ENCODE results near the gene AXDND1. TPM values are rescaled to one million over a fixed set of nuclear protein-coding genes. Genes with fewer than 3 reads are reported as not detected.
"Not testable (repeated sequence)": the region's sequence is repeated elsewhere in the genome, so short reads cannot be mapped to it uniquely, and the experiment has no call there.

The AXDND1 gene
- total RNA-seq, 1 donor from 2014 or later: not detected

DNA sequence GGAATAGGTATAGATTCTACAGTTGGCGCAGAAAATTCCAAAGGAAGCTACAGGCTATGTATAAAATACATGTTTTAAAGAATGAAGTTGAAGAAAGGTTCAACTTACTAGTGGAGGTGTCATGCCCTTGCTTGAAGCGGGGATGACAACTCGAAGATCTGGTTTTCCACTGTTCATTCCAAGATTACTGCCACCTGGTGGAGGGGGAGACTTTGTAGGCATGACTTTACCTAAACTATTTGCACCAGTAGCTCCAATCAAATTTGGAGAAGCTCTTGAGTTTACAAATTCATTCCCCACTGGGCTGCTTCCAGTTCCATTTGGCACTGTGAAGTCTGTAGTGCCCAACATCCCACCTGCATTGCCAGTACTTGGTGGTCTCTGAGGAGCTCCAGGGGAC, 81.7 kb downstream of the AXDND1 start:
- TF ChIP-seq, protein P1, sequence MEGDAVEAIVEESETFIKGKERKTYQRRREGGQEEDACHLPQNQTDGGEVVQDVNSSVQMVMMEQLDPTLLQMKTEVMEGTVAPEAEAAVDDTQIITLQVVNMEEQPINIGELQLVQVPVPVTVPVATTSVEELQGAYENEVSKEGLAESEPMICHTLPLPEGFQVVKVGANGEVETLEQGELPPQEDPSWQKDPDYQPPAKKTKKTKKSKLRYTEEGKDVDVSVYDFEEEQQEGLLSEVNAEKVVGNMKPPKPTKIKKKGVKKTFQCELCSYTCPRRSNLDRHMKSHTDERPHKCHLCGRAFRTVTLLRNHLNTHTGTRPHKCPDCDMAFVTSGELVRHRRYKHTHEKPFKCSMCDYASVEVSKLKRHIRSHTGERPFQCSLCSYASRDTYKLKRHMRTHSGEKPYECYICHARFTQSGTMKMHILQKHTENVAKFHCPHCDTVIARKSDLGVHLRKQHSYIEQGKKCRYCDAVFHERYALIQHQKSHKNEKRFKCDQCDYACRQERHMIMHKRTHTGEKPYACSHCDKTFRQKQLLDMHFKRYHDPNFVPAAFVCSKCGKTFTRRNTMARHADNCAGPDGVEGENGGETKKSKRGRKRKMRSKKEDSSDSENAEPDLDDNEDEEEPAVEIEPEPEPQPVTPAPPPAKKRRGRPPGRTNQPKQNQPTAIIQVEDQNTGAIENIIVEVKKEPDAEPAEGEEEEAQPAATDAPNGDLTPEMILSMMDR (IDR thresholded peaks at IDR 0.05; ENCODE audit: borderline replicate concordance): no peak
- intact Hi-C loops (cut with micrococcal nuclease): no loop called here
- no peak overlapping the region for H3K4me3 ChIP-seq

DNA sequence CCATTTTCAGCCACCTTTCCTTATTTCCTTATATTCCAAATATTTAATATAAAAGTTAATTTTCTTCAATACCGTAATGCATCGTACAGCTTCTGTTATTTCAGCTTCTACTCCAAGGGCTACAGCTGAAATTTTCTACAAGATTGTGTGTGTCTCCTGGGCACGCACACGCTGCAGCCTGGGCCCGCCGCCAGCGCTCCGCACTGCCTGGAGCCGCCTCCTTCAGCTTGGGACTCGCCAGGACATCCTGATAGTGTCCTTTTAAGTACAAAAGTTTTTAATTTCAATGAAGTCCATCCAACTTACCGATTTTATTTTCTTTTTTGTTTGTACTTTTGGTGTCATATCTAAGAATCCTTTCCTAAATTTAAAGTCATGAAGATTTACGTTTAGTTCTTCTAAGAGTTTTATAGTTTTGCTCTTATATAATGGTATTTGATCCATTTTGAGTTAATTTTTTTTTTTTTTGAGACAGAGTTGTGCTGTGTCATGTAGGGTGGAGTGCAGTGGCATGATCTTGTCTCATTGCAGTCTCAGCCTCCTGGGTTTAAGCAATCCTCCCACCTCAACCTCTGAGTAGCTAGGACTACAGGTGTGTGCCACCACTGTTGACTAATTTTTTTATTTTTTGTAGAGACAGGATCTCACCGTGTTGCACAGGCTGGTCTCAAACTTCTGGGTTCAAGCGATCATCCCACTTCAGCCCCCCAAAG, 82.8 kb downstream of the AXDND1 start:
- Histone ChIP-seq H3K4me1 (no peaks in the 10 kb centered on the region), H3K9me3 (replicated peaks) (no peaks in the 10 kb centered on the region), H3K27ac (replicated peaks) (no peak overlapping the region), H3K36me3 (no peaks in the 10 kb centered on the region), H3K4me3 (no peak overlapping the region), H3K27me3 (ENCODE audit: low read depth) (peaks cover 8% of the 10 kb centered on the region)
- TF ChIP-seq, protein P1 (IDR thresholded peaks at IDR 0.05; ENCODE audit: borderline replicate concordance): no peak
- intact Hi-C loops (cut with micrococcal nuclease): no loop called here
- no peak for DNase-seq

More for the DNA sequence above, 81.7 kb downstream of the AXDND1 start:
- Histone ChIP-seq H3K4me1 (no peaks in the 10 kb centered on the region), H3K27me3 (ENCODE audit: low read depth) (peaks cover 8% of the 10 kb centered on the region), H3K36me3 (no peaks in the 10 kb centered on the region), H3K9me3 (replicated peaks) (no peaks in the 10 kb centered on the region), H3K27ac (replicated peaks) (no peak overlapping the region)
- no peak for DNase-seq

- H3K36me3 ChIP-seq; H3K27ac ChIP-seq (replicated peaks); H3K4me1 ChIP-seq; DNase-seq; H3K4me3 ChIP-seq; intact Hi-C loops (cut with micrococcal nuclease); H3K27me3 ChIP-seq (ENCODE audit: low read depth): not testable (repeated sequence)
- peaks cover 24% of the 10 kb centered on the region for H3K9me3 ChIP-seq (replicated peaks)
Measured at GRCh38 chr1:179459606-179460206, 93.9 kb downstream of the AXDND1 start.

- H3K9me3 ChIP-seq (replicated peaks): peaks cover 39% of the 10 kb centered on the region
- DNase-seq; intact Hi-C loops (cut with micrococcal nuclease); H3K4me3 ChIP-seq; H3K27me3 ChIP-seq (ENCODE audit: low read depth); H3K4me1 ChIP-seq; H3K27ac ChIP-seq (replicated peaks); H3K36me3 ChIP-seq: not testable (repeated sequence)
Measured at GRCh38 chr1:179465661-179466060, 99.9 kb downstream of the AXDND1 start.

- peaks cover 49% of the 10 kb centered on the region for H3K9me3 ChIP-seq (replicated peaks)
- H3K4me3 ChIP-seq: no peak overlapping the region
- H3K27me3 ChIP-seq (ENCODE audit: low read depth): no peaks in the 10 kb centered on the region
- no peaks in the 10 kb centered on the region for H3K36me3 ChIP-seq
- TF ChIP-seq, protein P1 (IDR thresholded peaks at IDR 0.05; ENCODE audit: borderline replicate concordance): no peak
- H3K27ac ChIP-seq (replicated peaks): no peak overlapping the region
- intact Hi-C loops (cut with micrococcal nuclease): no loop called here
- no peak for DNase-seq
- no peaks in the 10 kb centered on the region for H3K4me1 ChIP-seq
Measured at GRCh38 chr1:179474713-179475112, 108.9 kb downstream of the AXDND1 start.

GRCh38 chr1:179476484-179476883, 110.7 kb downstream of the AXDND1 start:
- H3K27ac ChIP-seq (replicated peaks): no peak overlapping the region
- peaks cover 58% of the 10 kb centered on the region for H3K9me3 ChIP-seq (replicated peaks)
- no peak for DNase-seq
- H3K4me3 ChIP-seq: no peak overlapping the region
- H3K4me1 ChIP-seq: no peaks in the 10 kb centered on the region
- intact Hi-C loops (cut with micrococcal nuclease): no loop called here
- no peaks in the 10 kb centered on the region for H3K27me3 ChIP-seq (ENCODE audit: low read depth)
- no peaks in the 10 kb centered on the region for H3K36me3 ChIP-seq
- TF ChIP-seq, protein P1 (IDR thresholded peaks at IDR 0.05; ENCODE audit: borderline replicate concordance): no peak

Measured in left ventricle myocardium inferior (tissue), 1 donor.